DMS 273 (cell line): Measurements from ENCODE around the gene ADGRA1.
"Not testable (repeated sequence)": the region's sequence is repeated elsewhere in the genome, so short reads cannot be mapped to it uniquely, and the experiment has no call there.

Experiments
- DNase-seq: peaks from one replicate; lab custom pipeline; 2025; ENCODE audit not compliant: unreplicated experiment; lab: John Stamatoyannopoulos, UW

ADGRA1 gene

GRCh38 chr10:133110133-133110532, 22.4 kb downstream of the ADGRA1 start:
- DNase-seq = no peak

- no peak for DNase-seq
Observed at GRCh38 chr10:133110609-133111275, 23.0 kb downstream of the ADGRA1 start.

DNA sequence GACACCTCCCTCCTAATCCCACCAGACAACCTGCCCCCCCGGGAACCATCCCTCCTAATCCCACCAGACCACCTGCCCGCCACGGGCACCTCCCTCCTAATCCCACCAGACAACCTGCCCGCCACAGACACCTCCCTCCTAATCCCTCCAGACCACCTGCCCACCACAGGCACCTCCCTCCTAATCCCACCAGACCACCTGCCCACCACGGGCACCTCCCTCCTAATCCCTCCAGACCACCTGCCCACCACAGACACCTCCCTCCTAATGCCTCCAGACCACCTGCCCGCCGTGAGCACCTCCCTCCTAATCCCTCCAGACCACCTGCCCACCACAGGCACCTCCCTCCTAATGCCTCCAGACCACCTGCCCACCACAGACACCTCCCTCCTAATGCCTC, 23.9 kb downstream of the ADGRA1 start:
- not testable (repeated sequence) for DNase-seq

DNA sequence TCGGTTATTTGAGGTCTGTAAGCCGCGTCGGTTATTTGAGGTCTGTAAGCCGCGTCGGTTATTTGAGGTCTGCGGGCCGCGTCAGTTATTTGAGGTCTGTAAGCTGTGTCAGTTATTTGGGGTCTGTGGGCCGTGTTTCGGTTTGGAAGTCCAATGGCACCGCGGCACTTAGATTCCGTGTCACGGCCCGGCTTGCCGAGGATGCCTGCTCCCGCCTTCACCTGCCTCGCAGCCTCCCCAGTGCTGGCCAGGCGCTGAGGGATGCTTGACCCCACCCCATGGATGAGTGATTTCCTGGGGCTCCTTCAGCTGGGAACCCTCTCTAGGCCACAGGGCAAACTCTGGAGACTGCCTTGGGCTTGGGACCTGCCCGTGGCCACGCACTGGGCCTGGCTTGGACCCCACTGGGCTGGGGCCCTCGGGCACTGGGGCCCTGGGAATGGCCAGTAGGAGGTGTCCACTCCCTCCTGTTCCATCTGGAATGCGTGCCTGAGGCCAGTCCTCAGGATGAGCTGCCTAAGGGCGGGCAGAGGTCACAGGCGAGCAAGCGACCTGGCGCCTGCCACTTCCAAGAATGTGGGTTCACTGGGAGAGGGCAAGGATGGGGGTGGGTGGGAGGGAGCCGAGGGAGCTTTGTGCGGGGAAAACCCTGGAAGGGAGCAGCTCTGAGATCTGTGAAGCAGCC, 25.6 kb downstream of the ADGRA1 start:
- DNase-seq = no peak

- DNase-seq = no peak
Observed at GRCh38 chr10:133113847-133114246, 26.1 kb downstream of the ADGRA1 start.

DNA sequence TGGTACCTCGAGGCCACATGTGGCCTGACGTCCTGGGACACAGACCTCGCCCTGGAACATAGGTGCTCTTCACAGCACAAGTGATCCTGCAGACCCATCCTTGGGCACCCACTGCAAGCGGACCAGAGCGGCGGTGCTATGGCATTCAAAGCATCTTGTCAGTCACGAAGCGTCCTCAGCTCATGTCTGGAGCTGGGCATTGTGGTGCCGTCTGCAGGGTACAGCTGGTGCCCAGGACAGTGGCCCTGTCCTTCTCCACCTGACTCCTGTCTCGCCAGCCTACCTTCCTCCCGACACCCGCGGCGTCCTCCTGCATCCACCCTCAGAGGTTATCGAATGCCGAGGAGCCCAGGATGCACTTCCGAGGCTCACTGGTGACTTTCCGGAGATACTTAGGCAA, 26.5 kb downstream of the ADGRA1 start:
- no peak for DNase-seq

GRCh38 chr10:133114726-133115452, 27.2 kb downstream of the ADGRA1 start:
- no peak for DNase-seq

GRCh38 chr10:133115453-133115842, 27.7 kb downstream of the ADGRA1 start:
- no peak for DNase-seq

DNA sequence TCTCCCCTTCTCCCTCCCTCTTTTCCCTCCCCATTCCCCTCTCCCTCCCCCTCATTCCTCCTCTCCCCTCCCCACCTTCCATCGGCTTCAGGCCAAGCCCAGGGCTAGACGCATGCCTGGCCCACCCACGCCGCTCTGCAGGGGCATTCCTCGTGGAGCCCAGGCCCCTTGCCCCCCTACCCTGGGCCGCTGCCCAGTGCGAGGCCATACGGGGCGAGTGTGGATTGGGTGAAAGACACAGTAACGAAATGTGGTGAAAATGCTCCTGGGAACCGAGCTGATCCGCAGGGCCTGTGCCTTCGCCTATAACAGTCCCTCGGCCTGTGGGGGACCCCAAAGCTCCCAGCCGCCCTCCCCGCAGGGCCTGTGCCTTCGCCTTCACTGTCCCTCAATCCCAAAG, 28.3 kb downstream of the ADGRA1 start:
- no peak for DNase-seq

- no peak for DNase-seq
Observed at GRCh38 chr10:133116455-133116854, 28.7 kb downstream of the ADGRA1 start.

DNA sequence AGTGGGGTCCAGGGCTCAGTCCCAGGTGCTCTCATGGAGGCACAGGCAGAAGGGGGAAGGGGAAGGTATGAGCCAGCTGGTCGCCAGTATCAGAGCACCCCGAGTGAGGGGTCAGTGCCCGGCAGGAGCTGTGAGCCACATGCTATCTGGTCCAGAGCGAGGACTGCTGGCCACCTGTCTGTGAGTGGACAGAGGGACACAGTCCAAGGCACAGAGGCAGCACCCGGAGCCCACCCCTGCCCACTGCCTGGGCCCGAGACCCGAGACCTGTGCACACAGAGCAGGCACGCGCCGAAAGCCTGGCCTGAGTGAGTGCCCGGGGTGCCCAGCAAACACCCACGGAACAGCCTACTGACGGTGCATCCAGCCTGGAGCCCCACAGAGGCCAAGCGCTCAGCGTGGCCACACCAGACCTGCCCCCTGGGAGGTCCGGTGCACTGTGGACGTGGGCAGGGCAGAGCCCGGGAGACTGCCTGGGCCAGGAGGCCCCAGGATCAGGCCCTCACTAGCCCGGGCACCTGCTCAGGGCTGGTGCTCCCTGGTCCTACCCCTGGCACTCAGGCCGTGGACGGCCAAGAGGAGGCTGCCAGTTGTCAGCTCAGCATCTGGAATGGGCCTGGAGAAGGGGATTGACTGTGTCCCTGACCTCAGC, 29.4 kb downstream of the ADGRA1 start:
- no peak for DNase-seq

GRCh38 chr10:133117688-133118071, 30.0 kb downstream of the ADGRA1 start:
- no peak for DNase-seq

DNA sequence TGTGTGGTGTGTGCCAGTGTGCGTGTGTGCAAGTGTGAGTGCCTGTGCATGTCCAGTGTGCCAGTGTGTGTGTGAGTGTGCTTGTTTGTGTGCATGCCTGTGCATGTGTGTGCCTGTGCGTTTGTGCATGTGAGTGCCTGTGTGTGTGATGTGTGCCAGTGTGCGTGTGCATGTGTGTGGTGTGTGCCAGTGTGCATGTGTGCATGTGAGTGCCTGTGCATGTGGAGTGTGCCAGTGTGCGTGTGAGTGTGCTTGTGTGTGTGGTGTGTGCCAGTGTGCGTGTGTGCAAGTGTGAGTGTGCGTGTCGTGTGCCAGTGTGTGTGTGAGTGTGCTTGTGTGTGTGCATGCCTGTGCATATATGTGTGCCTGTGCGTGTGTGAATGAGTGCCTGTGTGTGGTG, 33.8 kb downstream of the ADGRA1 start:
- DNase-seq = no peak

GRCh38 chr10:133122171-133122935, 34.6 kb downstream of the ADGRA1 start:
- DNase-seq = no peak

DNA sequence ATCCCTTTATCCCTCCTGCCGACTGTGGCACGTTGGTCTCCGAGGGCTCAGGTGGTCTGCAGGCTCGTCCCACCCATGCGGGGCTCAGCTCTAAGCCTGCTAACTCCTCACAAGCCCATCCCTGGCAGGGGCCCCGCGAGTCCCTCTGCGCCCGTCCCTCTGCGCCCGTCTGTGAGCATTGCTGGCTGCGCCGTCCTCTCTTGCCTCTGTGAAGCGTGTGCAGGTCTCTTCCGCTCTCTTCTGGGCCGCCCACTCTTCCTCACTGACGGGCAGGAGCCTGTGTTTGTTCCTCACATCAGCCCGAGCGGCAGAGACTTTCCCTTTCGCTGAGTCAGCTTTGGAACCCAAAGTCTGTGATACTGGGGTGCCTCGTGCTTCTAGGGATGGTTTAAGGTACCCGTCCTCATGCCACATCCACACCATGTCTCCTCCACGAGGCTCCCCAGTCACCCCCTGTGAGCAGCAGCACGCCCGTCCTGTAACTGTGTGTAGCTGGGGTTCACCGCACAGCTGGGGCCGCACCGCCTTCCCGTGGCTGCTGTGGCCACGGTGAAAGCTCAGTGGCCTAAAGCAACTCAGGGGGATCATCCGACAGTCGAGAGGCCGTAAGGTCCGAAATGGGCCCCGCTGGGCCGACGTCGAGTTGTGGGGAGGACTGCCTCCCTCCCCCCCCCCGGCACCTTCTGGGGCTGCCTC, 35.5 kb downstream of the ADGRA1 start:
- no peak for DNase-seq

GRCh38 chr10:133123746-133124356, 36.1 kb downstream of the ADGRA1 start:
- DNase-seq = no peak

- DNase-seq = peak; percentile 35
Observed at GRCh38 chr10:133124357-133125211, 36.9 kb downstream of the ADGRA1 start.

DNA sequence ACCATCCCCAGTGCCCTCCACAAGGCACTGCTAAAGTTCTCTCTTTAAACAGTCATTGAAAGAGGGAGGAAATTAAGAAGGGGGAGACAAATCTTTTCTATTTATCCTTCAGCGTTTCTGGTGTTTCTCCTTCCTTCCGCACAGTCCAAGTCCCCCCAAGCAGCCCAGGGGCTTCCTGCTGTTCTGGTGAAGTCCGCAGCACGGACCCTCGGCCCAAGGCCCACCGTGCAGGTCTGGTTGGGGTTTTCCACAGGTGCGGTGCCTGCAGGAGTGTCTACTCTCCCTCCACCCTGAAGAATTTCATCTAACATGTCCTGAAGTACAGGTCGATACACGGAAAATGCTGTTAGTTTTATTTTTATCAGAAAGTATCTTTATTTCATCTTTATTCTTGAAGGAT, 38.2 kb downstream of the ADGRA1 start:
- DNase-seq = no peak
